Suprapubic skin (tissue), 3 donors: ENCODE data around the gene USP32.

Source experiments
- CTCF ChIP-seq, 2 donors: fragments of 200-600 bp in 1 of 2; fragments of 450-650 bp in 1 of 2; sonication (generic) in 1 of 2; IDR thresholded peaks; one replicate each; pipeline ENCODE4 v1.5.1; 2016 to 2019; ENCODE audit warnings: antibody characterized with exemption in 2 of 2, mild to moderate bottlenecking in 1 of 2, moderate library complexity in 1 of 2
- POLR2A ChIP-seq, 2 donors: fragments of 450-650 bp; IDR thresholded peaks; one replicate each; pipeline ENCODE4 v1.6.1; 2017; ENCODE audit warnings: antibody characterized with exemption in 2 of 2, mild to moderate bottlenecking in 2 of 2, moderate library complexity in 2 of 2

GRCh38 chr17:60333628-60334031 lies 58.3 kb downstream of the USP32 start:
- no peak for TF ChIP-seq POLR2A (IDR thresholded peaks at IDR 0.05)
- TF ChIP-seq CTCF (IDR thresholded peaks at IDR 0.05), result no peak
